Activated T-cell treated with anti-CD3 and anti-CD28 coated beads, Interleukin-2, amount 50 U/mL, for 24 hours (primary cell): Measurements from ENCODE around the gene C2orf80.
"Not testable (repeated sequence)": the region's sequence is repeated elsewhere in the genome, so short reads cannot be mapped to it uniquely, and the experiment has no call there.

Source experiments
- DNase-seq: peaks from one replicate; pipeline ENCODE4 v3.0.0-alpha.2; 2020
- H3K27ac Mint-ChIP-seq: 2 replicates; pipeline ENCODE4 v1.8.0; 2020; ENCODE audit warnings: mild to moderate bottlenecking, mixed read lengths
- H3K27me3 Mint-ChIP-seq: 2 replicates; pipeline ENCODE4 v1.8.0; 2020; ENCODE audit warnings: mixed read lengths
- H3K36me3 Mint-ChIP-seq: 2 replicates; pipeline ENCODE4 v1.8.0; 2020; ENCODE audit warnings: low read depth, mixed read lengths
- H3K4me1 Mint-ChIP-seq: 2 replicates; pipeline ENCODE4 v1.8.0; 2020; ENCODE audit warnings: low read depth, mixed read lengths
- H3K4me3 Mint-ChIP-seq: 2 replicates; pipeline ENCODE4 v1.8.0; 2020; ENCODE audit warnings: mild to moderate bottlenecking, moderate library complexity, mixed read lengths
- H3K9me3 Mint-ChIP-seq: 2 replicates; pipeline ENCODE4 v1.8.0; 2020; ENCODE audit warnings: mixed read lengths

Gene C2orf80

GRCh38 chr2:208189810-208190503 lies at the start of gene C2orf80:
Gene C2orf80, minus strand, starts transcription at chr2:208190030. Its CDS starts 3,044 bp downstream, at chr2:208186986.
- Mint-ChIP-seq H3K4me1 (peaks cover 3% of the 10 kb centered on the region), H3K27me3 (no peaks in the 10 kb centered on the region), H3K4me3 (no peak within 1 kb of the TSS), H3K27ac (no peak within 1 kb of the TSS), H3K9me3 (no peaks in the 10 kb centered on the region), H3K36me3 (no peaks in the 10 kb centered on the region)
- no peak for DNase-seq

GRCh38 chr2:208235860-208236259 lies 46.0 kb upstream of the C2orf80 start:
- Mint-ChIP-seq H3K4me3 (no peak overlapping the region), H3K4me1 (no peaks in the 10 kb centered on the region), H3K36me3 (peaks cover 53% of the 10 kb centered on the region), H3K27me3 (no peaks in the 10 kb centered on the region), H3K27ac (no peak overlapping the region), H3K9me3 (peaks cover 8% of the 10 kb centered on the region)
- DNase-seq: no peak

GRCh38 chr2:208234786-208235185 lies 45.0 kb upstream of the C2orf80 start:
- Mint-ChIP-seq H3K27me3 (no peaks in the 10 kb centered on the region), H3K27ac (no peak overlapping the region), H3K4me1 (no peaks in the 10 kb centered on the region), H3K4me3 (no peak overlapping the region), H3K36me3 (peaks cover 46% of the 10 kb centered on the region), H3K9me3 (peaks cover 8% of the 10 kb centered on the region)
- no peak for DNase-seq

GRCh38 chr2:208228476-208228875 lies 38.6 kb upstream of the C2orf80 start:
- Mint-ChIP-seq H3K36me3 (no peaks in the 10 kb centered on the region), H3K27ac (no peak overlapping the region), H3K9me3 (peaks cover 8% of the 10 kb centered on the region), H3K4me1 (no peaks in the 10 kb centered on the region), H3K4me3 (no peak overlapping the region), H3K27me3 (no peaks in the 10 kb centered on the region)
- DNase-seq: no peak

GRCh38 chr2:208227581-208228232 lies 37.9 kb upstream of the C2orf80 start:
- no peak for DNase-seq
- H3K27me3 Mint-ChIP-seq: no peaks in the 10 kb centered on the region
- peaks cover 8% of the 10 kb centered on the region for H3K9me3 Mint-ChIP-seq
- no peaks in the 10 kb centered on the region for H3K4me1 Mint-ChIP-seq
- H3K27ac Mint-ChIP-seq: no peak overlapping the region
- H3K4me3 Mint-ChIP-seq: no peak overlapping the region
- no peaks in the 10 kb centered on the region for H3K36me3 Mint-ChIP-seq

- DNase-seq: no peak
- no peaks in the 10 kb centered on the region for H3K4me1 Mint-ChIP-seq
- no peaks in the 10 kb centered on the region for H3K36me3 Mint-ChIP-seq
- H3K27ac Mint-ChIP-seq: no peak overlapping the region
- no peak overlapping the region for H3K4me3 Mint-ChIP-seq
- no peaks in the 10 kb centered on the region for H3K9me3 Mint-ChIP-seq
- H3K27me3 Mint-ChIP-seq: no peaks in the 10 kb centered on the region
These were observed 35.0 kb upstream of the C2orf80 start for GRCh38 chr2:208224802-208225201.

- H3K4me1 Mint-ChIP-seq: no peaks in the 10 kb centered on the region
- no peaks in the 10 kb centered on the region for H3K9me3 Mint-ChIP-seq
These were observed 32.5 kb upstream of the C2orf80 start for GRCh38 chr2:208222351-208222750.

GRCh38 chr2:208221873-208222272 lies 32.0 kb upstream of the C2orf80 start:
- H3K9me3 Mint-ChIP-seq, DNase-seq, H3K36me3 Mint-ChIP-seq, H3K27me3 Mint-ChIP-seq, H3K27ac Mint-ChIP-seq, H3K4me1 Mint-ChIP-seq, H3K4me3 Mint-ChIP-seq: not testable (repeated sequence)

More at GRCh38 chr2:208222351-208222750, 32.5 kb upstream of the C2orf80 start:
- H3K27ac Mint-ChIP-seq: no peak overlapping the region
- DNase-seq: no peak
- no peaks in the 10 kb centered on the region for H3K36me3 Mint-ChIP-seq
- no peaks in the 10 kb centered on the region for H3K27me3 Mint-ChIP-seq
- no peak overlapping the region for H3K4me3 Mint-ChIP-seq

GRCh38 chr2:208210688-208211451 lies 21.0 kb upstream of the C2orf80 start:
- Mint-ChIP-seq H3K27me3 (no peaks in the 10 kb centered on the region), H3K27ac (no peak overlapping the region), H3K4me3 (no peak overlapping the region), H3K9me3 (no peaks in the 10 kb centered on the region), H3K36me3 (no peaks in the 10 kb centered on the region), H3K4me1 (no peaks in the 10 kb centered on the region)
- DNase-seq: no peak

- no peaks in the 10 kb centered on the region for H3K9me3 Mint-ChIP-seq
- H3K27me3 Mint-ChIP-seq: no peaks in the 10 kb centered on the region
- H3K36me3 Mint-ChIP-seq: no peaks in the 10 kb centered on the region
- no peak overlapping the region for H3K27ac Mint-ChIP-seq
- no peak for DNase-seq
- peaks cover 8% of the 10 kb centered on the region for H3K4me1 Mint-ChIP-seq
- no peak overlapping the region for H3K4me3 Mint-ChIP-seq
These were observed 18.7 kb upstream of the C2orf80 start for GRCh38 chr2:208208335-208209085.

- no peaks in the 10 kb centered on the region for H3K9me3 Mint-ChIP-seq
- H3K27ac Mint-ChIP-seq: no peak overlapping the region
- H3K4me1 Mint-ChIP-seq: peaks cover 8% of the 10 kb centered on the region
- H3K36me3 Mint-ChIP-seq: no peaks in the 10 kb centered on the region
- H3K27me3 Mint-ChIP-seq: no peaks in the 10 kb centered on the region
- no peak overlapping the region for H3K4me3 Mint-ChIP-seq
- no peak for DNase-seq
These were observed 17.9 kb upstream of the C2orf80 start for GRCh38 chr2:208207769-208208168.

- Mint-ChIP-seq H3K27ac (no peak overlapping the region), H3K4me3 (no peak overlapping the region), H3K9me3 (no peaks in the 10 kb centered on the region), H3K4me1 (peaks cover 8% of the 10 kb centered on the region), H3K36me3 (no peaks in the 10 kb centered on the region), H3K27me3 (no peaks in the 10 kb centered on the region)
- no peak for DNase-seq
These were observed 14.3 kb upstream of the C2orf80 start for GRCh38 chr2:208204166-208204565.

GRCh38 chr2:208195531-208195930 lies 5.7 kb upstream of the C2orf80 start:
- Mint-ChIP-seq H3K4me3 (no peak overlapping the region), H3K27ac (no peak overlapping the region), H3K27me3 (no peaks in the 10 kb centered on the region), H3K4me1 (no peaks in the 10 kb centered on the region), H3K9me3 (no peaks in the 10 kb centered on the region), H3K36me3 (no peaks in the 10 kb centered on the region)
- DNase-seq: no peak

GRCh38 chr2:208192611-208193236 lies 2.9 kb upstream of the C2orf80 start:
- Mint-ChIP-seq H3K27me3 (no peaks in the 10 kb centered on the region), H3K9me3 (no peaks in the 10 kb centered on the region), H3K4me1 (no peaks in the 10 kb centered on the region), H3K27ac (no peak overlapping the region), H3K4me3 (no peak overlapping the region), H3K36me3 (no peaks in the 10 kb centered on the region)
- no peak for DNase-seq
